ENCODE measurements around the gene FHAD1. TPM values are rescaled to one million over a fixed set of nuclear protein-coding genes. Genes with fewer than 3 reads are reported as not detected.
"Not testable (repeated sequence)": the region's sequence is repeated elsewhere in the genome, so short reads cannot be mapped to it uniquely, and the experiment has no call there.

FHAD1 gene
- polyA plus RNA-seq, 5 donors = 1.5 to 4.5 (median 3.8) TPM

GRCh38 chr1:15414445-15414983 lies 167.5 kb downstream of the FHAD1 start:
- DNase-seq = no peak

- DNase-seq = no peak
Measured at GRCh38 chr1:15417059-15417934, 170.3 kb downstream of the FHAD1 start.

GRCh38 chr1:15418806-15419515 lies 171.9 kb downstream of the FHAD1 start:
- no peak for DNase-seq

GRCh38 chr1:15420853-15421465 lies 173.9 kb downstream of the FHAD1 start:
- DNase-seq = no peak

- no peak for DNase-seq
Measured at GRCh38 chr1:15422871-15423270, 175.8 kb downstream of the FHAD1 start.

GRCh38 chr1:15423355-15424077 lies 176.5 kb downstream of the FHAD1 start:
- no peak for DNase-seq

- no peak for DNase-seq
Measured at GRCh38 chr1:15424146-15424667, 177.2 kb downstream of the FHAD1 start.

- no peak for DNase-seq
Measured at GRCh38 chr1:15424981-15425380, 178.0 kb downstream of the FHAD1 start.

GRCh38 chr1:15425521-15425920 lies 178.5 kb downstream of the FHAD1 start:
- DNase-seq = no peak

- DNase-seq = peak; percentile 53 to 63
Measured at GRCh38 chr1:15425958-15426357, 178.9 kb downstream of the FHAD1 start.

- no peak for DNase-seq
Measured at GRCh38 chr1:15426492-15427279, 179.7 kb downstream of the FHAD1 start.

- DNase-seq = no peak
Measured at GRCh38 chr1:15427280-15427666, 180.2 kb downstream of the FHAD1 start.

- not testable (repeated sequence) for DNase-seq
Measured at GRCh38 chr1:15428252-15428651, 181.2 kb downstream of the FHAD1 start.

- DNase-seq = no peak
Measured at GRCh38 chr1:15428815-15429435, 181.9 kb downstream of the FHAD1 start.

- DNase-seq = no peak
Measured at GRCh38 chr1:15429701-15430149, 182.7 kb downstream of the FHAD1 start.

- DNase-seq = peak in 1 of 2 donors; percentile 56
Measured at GRCh38 chr1:15430787-15431570, 184.0 kb downstream of the FHAD1 start.

- DNase-seq = no peak
Measured at GRCh38 chr1:15431571-15431948, 184.5 kb downstream of the FHAD1 start.

- DNase-seq = no peak
Measured at GRCh38 chr1:15432324-15432723, 185.3 kb downstream of the FHAD1 start.

GRCh38 chr1:15433471-15433870 lies 186.4 kb downstream of the FHAD1 start:
- no peak for DNase-seq
